Neural cell (in vitro differentiated cells): ENCODE results near the gene LCLAT1.

Experiments
- EP300 ChIP-seq: fragments of 450-650 bp; conservative IDR thresholded peaks from 2 replicates; pipeline ENCODE4 v1.6.1; 2014; ENCODE audit warnings: antibody characterized with exemption, mild to moderate bottlenecking, moderate library complexity; ENCODE audit not compliant: poor library complexity, severe bottlenecking
- EZH2 ChIP-seq: fragments of 200-600, 300-800 bp; shearing (Covaris generic), sonication (generic); IDR thresholded peaks from 2 replicates; pipeline ENCODE4 v1.6.1; 2014; ENCODE audit warnings: antibody characterized with exemption, low read length, borderline replicate concordance, mild to moderate bottlenecking; ENCODE audit not compliant: insufficient read depth, poor library complexity, severe bottlenecking
- MXI1 ChIP-seq: fragments of 450-650 bp; conservative IDR thresholded peaks from 2 replicates; pipeline ENCODE4 v1.6.1; 2014; ENCODE audit warnings: antibody characterized with exemption, mild to moderate bottlenecking; ENCODE audit not compliant: poor library complexity, severe bottlenecking
- POLR2AphosphoS5 ChIP-seq: IDR thresholded peaks from 2 replicates; pipeline ENCODE4 v1.6.1; 2012
- RAD21 ChIP-seq: fragments of 450-650 bp; conservative IDR thresholded peaks from 2 replicates; pipeline ENCODE4 v1.6.1; 2014; ENCODE audit warnings: antibody characterized with exemption, mild to moderate bottlenecking, moderate library complexity
- SMC3 ChIP-seq: fragments of 450-650 bp; conservative IDR thresholded peaks from 2 replicates; pipeline ENCODE4 v1.6.1; 2014; ENCODE audit warnings: antibody characterized with exemption, mild to moderate bottlenecking, moderate library complexity; ENCODE audit not compliant: poor library complexity
- TAF1 ChIP-seq: IDR thresholded peaks from 2 replicates; pipeline ENCODE4 v1.6.1; 2012; ENCODE audit warnings: low read depth
- TF ChIP-seq, protein P1 (sequence below): fragments of 450-650 bp; IDR thresholded peaks from 2 replicates; pipeline ENCODE4 v1.5.1; 2014; ENCODE audit warnings: antibody characterized with exemption, mild to moderate bottlenecking, moderate library complexity; ENCODE audit not compliant: poor library complexity, severe bottlenecking
- TF ChIP-seq, protein P2 (sequence below): IDR thresholded peaks from 2 replicates; pipeline ENCODE4 v1.6.1; 2012; ENCODE audit warnings: borderline replicate concordance

DNA sequence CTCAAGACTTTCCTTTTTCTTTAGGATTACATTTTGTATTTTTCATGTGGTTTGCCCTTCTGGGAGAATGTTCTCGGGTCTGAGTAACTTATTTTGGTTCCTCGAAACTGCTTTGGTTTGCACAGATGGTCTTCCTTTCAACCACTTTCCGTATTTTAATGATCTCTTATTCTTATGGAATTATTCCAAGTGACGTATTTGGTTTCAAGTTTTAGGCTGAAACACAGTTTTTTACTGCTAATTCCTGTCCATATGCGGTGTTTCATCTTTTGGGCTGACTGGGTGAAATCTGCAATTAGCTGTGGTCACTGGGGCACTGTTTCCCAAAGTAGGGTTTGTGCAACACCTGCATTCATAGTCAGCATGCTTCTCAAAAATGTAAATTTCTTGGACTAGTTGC is 237.5 kb downstream of the LCLAT1 start:
- TF ChIP-seq RAD21 = no peak
- TF ChIP-seq, protein P1, sequence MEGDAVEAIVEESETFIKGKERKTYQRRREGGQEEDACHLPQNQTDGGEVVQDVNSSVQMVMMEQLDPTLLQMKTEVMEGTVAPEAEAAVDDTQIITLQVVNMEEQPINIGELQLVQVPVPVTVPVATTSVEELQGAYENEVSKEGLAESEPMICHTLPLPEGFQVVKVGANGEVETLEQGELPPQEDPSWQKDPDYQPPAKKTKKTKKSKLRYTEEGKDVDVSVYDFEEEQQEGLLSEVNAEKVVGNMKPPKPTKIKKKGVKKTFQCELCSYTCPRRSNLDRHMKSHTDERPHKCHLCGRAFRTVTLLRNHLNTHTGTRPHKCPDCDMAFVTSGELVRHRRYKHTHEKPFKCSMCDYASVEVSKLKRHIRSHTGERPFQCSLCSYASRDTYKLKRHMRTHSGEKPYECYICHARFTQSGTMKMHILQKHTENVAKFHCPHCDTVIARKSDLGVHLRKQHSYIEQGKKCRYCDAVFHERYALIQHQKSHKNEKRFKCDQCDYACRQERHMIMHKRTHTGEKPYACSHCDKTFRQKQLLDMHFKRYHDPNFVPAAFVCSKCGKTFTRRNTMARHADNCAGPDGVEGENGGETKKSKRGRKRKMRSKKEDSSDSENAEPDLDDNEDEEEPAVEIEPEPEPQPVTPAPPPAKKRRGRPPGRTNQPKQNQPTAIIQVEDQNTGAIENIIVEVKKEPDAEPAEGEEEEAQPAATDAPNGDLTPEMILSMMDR = no peak
- no peak for TF ChIP-seq TAF1
- TF ChIP-seq, protein P2, sequence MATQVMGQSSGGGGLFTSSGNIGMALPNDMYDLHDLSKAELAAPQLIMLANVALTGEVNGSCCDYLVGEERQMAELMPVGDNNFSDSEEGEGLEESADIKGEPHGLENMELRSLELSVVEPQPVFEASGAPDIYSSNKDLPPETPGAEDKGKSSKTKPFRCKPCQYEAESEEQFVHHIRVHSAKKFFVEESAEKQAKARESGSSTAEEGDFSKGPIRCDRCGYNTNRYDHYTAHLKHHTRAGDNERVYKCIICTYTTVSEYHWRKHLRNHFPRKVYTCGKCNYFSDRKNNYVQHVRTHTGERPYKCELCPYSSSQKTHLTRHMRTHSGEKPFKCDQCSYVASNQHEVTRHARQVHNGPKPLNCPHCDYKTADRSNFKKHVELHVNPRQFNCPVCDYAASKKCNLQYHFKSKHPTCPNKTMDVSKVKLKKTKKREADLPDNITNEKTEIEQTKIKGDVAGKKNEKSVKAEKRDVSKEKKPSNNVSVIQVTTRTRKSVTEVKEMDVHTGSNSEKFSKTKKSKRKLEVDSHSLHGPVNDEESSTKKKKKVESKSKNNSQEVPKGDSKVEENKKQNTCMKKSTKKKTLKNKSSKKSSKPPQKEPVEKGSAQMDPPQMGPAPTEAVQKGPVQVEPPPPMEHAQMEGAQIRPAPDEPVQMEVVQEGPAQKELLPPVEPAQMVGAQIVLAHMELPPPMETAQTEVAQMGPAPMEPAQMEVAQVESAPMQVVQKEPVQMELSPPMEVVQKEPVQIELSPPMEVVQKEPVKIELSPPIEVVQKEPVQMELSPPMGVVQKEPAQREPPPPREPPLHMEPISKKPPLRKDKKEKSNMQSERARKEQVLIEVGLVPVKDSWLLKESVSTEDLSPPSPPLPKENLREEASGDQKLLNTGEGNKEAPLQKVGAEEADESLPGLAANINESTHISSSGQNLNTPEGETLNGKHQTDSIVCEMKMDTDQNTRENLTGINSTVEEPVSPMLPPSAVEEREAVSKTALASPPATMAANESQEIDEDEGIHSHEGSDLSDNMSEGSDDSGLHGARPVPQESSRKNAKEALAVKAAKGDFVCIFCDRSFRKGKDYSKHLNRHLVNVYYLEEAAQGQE = no peak
- no peak for TF ChIP-seq EP300
- TF ChIP-seq EZH2 = no peak
- no peak for TF ChIP-seq MXI1
- TF ChIP-seq POLR2AphosphoS5 = no peak
- no peak for TF ChIP-seq SMC3
